ENCODE data around the gene RPS6KL1.

The RPS6KL1 gene, protein sequence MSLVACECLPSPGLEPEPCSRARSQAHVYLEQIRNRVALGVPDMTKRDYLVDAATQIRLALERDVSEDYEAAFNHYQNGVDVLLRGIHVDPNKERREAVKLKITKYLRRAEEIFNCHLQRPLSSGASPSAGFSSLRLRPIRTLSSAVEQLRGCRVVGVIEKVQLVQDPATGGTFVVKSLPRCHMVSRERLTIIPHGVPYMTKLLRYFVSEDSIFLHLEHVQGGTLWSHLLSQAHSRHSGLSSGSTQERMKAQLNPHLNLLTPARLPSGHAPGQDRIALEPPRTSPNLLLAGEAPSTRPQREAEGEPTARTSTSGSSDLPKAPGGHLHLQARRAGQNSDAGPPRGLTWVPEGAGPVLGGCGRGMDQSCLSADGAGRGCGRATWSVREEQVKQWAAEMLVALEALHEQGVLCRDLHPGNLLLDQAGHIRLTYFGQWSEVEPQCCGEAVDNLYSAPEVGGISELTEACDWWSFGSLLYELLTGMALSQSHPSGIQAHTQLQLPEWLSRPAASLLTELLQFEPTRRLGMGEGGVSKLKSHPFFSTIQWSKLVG

DNA sequence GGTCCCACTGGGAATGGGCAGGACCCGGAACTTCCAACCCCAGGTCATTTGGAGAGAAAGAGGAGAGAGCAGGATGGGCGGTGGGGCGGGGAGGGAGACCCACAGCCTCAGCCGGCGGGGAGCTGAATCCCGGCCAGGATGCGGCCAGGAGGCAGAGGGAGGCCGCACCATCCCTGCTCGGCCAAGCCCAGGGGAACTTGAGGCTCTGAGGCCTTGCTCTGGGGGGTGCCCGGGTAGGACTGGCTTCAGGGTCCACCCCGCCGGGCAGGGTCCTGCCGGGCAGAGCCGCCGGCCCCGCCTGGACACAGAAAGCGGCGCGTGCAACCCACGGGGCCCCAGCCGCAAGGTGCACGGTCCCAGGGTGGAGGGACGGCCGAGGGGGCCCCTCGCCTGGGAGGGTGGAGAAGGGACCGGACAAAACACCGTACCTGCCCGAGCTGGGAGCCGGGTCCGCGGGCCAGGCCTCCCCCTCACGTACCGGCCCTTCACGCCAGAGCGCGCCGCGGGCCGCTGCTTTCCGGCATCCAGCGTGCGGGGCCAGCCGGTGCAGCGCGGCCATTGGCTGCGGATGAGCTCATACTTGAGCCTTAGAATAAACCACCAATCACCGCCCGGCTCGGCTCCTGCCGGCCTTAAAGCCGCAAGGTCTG is at the start of gene RPS6KL1:
Gene RPS6KL1 (minus strand): TSS at position 509 of the 650 bp plus-strand sequence. CDS start 1,719 bp downstream, outside the sequence.
- peak; percentile 56 to 65 for DNase-seq (ENCODE audit: low read depth in 2 of 2)

DNA sequence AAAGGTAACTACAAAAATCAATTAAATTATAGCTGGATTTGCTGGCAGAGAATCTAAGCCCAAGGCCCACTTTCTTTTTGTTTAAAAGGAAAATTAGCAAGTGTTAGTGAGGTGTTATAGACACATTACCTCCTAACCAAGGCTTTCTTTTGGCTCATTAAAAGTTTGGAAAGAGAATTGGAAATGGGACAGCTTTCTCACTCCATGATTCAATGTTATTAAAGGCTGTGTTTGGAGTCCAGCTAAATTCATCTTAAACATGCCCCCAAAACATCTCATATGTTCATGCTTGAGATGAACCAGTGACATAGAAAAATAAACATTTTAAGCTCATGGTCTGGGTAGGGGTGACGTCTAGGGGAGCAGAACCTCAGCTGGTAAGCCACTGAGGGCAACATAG is 45.8 kb upstream of the RPS6KL1 start:
- no peak for DNase-seq (ENCODE audit: low read depth in 2 of 2)

DNA sequence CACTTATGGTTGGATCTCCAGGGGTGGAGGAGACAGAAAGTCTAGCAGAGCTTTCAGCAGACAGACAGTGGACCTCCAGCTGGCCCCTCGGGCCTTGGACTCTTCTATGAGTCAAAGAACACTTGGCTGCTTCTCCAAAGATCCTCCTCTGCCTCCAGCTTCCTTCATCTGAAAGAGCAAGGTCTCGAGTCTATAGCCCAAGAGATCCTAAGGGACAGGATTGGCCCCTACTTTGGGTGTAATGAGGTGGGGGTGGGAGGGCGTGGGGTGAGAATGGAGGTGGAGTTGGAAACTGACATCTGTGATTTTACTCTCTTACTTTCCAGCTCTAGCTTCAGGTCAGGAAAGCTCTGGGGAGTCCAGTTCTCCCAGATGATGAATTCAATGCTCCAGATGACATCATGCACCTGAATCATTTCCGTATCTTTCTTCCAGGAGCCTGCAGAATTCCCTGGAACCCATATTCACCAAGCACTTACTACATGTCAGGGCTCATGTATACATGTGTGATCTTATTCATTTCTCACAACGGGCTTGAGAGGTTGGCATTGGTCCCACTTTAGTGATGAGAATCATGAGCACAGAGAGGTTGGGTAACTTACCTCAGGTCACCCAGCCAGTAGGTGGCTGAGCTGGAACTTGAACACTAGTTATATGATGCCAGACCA is 42.6 kb upstream of the RPS6KL1 start:
- DNase-seq (ENCODE audit: low read depth in 2 of 2), result no peak

DNA sequence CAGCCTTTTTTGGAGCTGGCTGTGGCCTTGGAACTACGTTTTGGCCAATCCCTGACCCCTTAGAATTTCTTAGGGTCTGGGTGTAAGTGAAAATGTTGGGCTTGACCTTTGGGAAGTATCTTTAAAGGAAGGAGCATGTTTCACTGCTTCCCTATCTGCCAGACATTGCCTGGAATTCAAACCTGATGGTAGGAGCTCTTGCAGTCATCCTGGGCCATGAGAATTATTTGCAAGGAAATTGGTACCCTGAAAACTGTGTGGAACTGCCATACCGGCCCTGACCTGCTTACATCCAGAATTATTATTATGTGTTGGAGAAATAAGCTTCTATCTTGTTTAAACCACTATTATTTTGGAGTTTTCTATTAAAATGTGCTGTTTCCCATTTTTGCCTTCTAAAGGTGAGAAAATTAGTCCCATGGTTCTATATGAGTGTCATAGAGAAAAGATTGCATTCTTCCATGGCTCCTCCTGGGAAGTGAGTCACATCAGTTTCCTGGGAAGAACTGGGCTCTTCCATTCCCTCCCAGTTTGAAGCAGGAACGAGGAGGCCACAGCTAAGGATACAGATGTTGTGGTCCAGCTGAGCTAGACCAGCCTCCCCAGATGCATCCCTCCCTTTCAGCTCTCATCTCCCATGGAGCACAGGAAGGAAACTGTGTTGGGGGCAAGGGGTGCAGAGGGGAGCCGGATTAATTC is 41.9 kb upstream of the RPS6KL1 start:
- no peak for DNase-seq (ENCODE audit: low read depth in 2 of 2)

DNA sequence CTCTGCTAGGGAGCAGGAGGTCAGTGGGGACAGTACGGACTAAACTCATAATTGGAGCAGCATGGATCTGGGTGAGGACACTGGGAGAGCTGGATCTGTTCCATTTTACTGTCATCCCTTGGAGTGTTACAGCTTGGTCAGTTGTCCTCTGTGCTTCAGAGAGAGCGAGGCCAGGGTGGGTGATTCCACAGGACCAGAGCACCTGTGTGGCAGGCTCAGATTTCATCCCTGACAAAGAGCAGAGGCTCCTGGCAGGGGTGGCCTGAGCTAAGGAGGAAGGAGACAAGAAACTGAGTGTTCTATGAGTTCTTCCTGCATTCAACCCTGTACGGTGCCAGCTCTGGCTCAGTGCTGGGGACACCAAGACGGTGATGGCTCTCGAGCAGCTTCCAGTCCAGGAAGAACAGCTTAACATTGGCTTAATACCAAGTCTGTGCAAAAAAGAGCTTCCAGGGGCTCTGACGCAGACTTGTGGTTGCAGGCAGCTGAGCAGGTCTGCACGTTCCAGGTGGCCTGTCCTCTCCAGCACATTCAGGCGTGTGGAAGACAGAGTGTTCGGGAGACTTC is 40.7 kb upstream of the RPS6KL1 start:
- no peak for DNase-seq (ENCODE audit: low read depth in 2 of 2)

DNA sequence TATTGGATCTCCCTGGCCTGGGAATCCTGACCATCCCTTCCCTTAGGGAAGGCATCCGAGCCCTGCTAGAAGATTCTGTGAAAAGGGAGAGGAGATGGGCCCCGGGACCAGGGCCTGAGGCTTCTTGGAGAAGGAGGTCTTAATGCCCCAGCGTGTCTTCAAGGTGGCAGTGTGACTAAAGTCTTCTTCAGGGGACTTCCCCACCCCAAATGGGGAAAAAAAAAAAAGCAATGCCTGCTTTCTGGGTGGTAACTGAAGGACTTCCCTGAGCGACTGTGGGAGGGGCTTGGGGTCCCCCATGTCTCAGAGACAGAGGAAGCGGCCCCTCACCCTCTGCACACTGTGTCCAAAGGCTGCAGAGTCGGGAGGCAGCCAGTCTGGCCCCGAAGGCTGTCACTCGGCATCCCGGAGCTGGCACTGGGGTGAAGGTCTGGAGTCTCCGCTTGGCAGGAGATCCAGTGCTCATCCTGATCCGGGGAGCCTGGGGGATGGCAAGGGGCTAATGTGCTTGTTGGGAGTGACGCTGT is 40.2 kb upstream of the RPS6KL1 start:
- DNase-seq (ENCODE audit: low read depth in 2 of 2), result no peak

DNA sequence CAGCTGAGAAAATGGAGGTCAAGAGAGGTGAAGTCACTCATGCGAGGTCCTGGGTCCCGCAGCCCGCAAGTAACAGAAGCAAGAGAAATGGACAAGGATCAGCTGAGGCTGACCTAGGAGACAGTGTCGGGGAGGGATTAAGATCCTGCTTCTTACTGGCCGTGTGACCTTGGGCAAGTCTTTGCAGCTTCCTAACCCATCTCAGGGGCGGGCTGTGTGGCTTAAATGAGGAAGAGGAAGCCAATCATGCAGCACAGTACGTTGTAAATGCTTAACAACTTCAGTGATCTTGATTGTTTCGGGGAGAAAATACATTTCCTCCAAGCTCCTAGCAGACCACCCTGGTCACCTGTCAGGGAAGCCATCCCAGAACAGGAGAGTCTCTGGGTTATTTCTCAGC is 39.4 kb upstream of the RPS6KL1 start:
- no peak for DNase-seq (ENCODE audit: low read depth in 2 of 2)

DNA sequence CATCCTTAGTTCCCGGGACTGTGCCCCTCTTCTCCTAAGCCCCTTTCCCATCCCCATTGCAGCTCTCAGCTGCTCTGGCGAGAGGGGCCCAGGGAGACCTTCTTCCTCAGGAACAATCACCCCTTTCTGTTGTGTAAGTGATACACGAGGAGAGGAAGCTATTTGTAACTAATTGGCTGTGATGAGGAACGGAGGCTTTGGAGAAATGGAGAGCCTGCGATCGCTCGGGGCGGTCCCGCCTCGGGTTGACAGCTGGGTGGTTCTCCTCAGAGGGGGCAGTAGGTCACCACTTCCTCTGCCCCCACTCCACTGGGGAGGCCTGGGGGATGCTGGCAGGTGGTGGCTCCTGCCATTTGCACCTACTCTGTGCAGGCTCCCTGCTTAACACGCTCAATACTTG is 39.0 kb upstream of the RPS6KL1 start:
- DNase-seq (ENCODE audit: low read depth in 2 of 2), result no peak

DNA sequence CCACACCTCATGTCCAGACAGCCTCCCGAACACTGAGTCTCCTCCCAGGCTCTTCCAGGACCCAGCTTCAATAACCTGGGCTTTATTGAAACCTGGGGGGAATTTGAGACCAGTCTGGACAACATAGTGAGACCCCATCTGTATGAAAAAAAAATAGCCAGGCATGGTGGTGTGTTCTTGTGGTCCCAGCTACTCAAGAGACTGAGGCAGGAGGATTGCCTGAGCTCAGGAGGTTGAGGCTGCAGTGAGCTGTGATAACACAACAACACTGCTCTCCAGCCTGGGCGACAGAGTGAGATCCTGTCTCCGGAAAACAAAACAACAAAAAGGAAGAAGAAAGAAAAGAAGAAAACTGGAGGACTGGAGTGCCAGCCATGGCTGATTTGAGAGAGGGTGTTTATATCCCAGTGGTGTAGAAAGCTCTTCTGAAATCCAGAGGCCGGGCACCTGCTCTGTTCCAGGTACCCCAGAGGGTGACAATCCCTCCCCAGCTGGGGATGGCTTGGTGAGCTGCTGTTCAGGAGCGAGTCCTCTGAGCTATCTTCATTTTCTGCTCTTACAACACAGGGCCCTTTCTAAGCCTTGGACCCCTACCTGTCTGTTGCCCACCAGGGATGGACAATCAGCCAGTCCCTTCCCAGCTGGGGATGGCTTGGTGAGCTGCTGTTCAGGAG is 38.3 kb upstream of the RPS6KL1 start:
- no peak for DNase-seq (ENCODE audit: low read depth in 2 of 2)

DNA sequence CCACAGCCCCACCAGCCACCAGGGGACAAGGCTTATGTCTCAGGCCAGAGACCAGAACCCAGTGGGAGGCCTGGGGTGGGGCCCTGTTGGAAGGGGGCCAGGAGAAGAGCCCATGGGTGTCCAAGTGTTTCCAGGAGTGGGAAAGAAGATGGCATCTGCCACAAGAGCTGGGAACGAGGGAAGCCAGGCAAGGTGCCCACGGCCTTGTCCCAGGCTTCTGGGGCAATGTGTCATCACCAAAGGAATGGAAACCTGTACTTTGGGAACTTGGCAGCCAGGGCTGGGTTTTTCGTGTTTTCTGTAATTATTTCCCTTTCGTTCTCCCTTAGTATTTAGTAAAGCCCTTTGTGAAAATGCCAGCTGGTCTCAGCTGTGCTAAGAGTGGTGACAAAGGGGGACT is 37.7 kb upstream of the RPS6KL1 start:
- no peak for DNase-seq (ENCODE audit: low read depth in 2 of 2)

DNA sequence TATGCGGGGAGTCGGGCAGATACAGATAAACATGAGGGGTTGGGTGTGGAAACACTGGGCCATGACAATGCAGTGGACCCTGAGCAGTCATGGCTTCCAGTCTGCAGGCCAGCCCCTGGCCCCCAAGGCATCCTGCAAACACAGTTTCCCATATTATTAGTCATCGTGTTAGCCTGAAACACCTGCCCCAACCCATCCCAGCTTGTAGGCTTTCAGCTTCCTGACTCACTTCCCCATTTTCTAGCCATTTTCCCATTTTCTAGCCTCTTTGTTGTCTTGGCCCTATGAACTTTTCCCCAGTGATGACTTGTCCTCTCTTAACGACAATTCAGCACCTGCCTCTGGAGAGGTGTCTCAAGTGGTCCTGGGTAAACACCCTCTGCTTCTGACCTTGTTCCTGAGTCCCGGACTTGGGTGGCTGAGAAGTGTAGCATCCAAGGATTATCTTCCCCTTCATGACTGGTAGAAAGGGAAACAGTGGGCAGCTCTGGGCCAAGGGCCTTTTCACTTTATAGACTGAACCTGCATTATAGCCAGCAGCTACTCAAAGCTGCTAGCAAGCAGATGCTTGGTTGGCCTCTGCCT is 36.6 kb upstream of the RPS6KL1 start:
- no peak for DNase-seq (ENCODE audit: low read depth in 2 of 2)

DNA sequence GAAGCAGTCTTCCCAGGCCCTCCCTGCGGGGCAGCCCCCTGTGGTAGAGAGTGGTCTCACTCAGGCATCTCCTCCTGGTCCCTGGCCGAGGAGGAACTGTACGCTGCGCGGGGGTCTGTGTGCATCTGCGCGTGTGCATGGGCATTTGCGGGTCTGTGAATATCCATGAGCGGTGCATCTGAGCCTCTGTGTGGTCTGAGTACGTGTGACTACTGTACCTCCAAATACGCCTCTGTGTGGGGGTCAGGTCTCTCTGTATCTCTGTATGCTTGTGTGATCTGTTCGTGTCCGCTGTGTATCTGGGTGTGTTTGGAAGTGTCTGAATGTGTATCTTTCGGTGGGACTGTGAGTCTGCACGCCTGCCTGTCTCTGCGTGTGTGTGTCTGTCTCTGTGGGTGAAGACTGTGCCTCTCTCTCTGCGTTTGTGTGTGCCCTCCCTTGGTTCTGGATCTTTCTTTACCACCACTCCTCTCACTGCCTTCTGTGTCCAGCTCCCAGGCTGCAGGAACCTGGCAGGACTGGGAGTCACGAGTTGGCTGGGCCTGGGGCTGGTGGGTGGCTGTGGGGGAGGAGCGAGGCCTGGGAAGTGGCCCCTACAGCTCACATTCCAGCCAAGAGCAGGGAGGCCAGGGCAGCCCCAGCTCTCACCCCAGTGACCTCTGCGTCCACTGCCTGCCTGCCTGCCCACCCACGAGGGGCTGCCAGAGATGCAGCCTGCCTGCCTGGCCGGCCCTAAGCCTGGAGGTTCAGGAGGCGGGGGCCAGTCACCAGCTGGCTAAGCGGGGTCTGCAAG is 33.4 kb upstream of the RPS6KL1 start:
- no peak for DNase-seq (ENCODE audit: low read depth in 2 of 2)

DNA sequence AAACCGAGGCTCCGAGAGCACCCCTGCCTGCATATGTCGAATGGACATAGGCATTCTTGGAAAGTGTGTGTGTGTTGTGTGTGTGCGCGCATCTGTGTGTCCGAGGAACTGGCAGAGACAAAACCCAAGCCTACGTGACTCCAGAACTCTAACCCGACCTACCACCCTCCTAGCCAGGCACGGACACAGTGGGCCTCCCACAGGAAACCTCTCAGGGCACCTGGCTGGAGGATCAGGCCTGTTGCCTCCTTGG is 32.9 kb upstream of the RPS6KL1 start:
- no peak for DNase-seq (ENCODE audit: low read depth in 2 of 2)

DNA sequence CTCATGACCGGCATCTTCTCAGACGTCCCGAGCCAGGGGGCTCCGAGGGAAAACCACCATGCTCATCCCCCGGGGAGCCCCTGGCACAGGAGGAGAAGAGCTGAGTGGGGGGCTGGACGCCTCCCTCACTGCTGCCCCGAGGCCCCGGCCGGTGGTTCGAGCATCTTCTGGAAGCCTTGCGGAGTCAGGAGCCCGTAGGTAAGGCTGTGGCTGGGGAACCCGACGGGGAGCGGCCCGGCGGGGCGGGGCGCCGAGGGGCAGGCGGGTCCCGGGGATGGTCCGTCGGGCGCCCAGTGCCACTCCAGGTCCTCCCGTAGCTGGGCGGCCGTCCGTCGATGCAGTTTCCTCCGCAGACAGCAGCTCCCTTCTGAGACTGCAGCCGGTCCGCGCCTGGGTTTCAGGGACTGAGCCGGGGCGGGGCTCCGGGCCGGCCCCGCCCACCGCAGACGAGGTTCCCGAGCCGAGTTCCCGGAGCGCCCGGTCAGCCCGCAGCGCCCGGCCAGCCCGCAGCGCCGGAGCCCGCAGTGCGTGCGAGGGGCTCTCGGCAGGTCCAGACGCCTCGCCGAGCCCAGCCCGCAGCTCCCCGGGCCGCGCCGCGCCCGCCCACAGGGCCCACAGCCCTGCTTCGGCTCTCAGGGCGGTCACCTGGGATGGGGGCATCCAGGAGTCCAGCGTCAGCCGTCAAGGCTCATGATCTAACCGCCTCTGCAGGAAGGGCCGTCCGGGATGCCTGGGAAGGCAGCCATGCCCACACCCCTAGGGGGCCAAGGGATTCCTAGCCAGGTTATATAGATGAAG is 32.4 kb upstream of the RPS6KL1 start, which contains the start of gene PGF:
Gene PGF (minus strand): TSS at position 369 of the 798 bp plus-strand sequence. CDS start 355 bp downstream, at position 14.
- no peak for DNase-seq (ENCODE audit: low read depth in 2 of 2)

DNA sequence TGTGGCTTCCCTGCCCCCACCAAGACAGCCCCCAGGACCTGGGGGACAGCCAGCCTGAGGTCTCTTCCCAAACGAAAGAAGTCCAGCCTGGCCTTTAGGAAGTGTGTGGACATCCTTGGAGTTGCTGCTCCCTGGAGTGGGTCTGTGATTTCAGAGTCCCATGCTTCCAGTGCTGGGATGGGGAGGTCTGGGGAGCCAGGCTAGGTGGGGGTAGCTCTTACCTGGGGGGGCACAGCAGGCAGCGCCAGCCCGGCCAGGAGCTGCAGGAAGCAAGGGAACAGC is 31.8 kb upstream of the RPS6KL1 start:
- no peak for DNase-seq (ENCODE audit: low read depth in 2 of 2)

DNA sequence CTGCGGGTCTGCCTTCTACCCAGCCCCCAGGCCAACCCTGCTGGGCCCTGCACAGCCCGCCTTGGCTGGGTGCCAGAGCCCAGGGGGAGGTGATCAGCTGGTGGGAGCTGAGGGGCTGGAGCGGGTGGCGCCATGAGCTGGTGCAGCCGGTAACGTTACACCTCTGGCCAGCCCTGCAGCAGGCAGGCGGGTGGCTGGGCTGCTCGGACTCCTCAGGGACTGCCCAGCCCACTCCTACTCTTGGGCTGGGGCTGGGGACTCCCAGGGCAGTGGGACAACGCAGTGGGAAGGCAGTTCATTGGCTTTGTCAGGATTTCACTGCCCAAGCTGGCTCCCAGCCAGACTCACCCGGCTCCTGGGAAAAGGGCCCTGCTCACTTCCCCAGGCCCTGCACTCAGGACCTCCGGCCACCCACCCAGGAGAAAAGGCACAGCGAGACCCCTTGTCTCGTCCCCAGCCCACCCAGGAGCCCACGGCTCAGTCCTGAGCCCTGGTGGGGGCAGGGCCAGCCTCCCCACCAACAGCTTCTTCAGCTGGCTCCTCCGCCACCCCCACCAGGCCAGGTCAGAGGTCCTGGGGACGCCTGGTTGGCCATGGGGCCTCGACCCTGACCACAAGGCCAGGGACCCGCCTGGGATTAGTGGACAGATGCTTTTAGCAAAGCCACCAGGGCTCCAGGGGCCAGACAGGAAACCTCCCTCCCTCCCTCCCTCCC is 31.3 kb upstream of the RPS6KL1 start:
- no peak for DNase-seq (ENCODE audit: low read depth in 2 of 2)

DNA sequence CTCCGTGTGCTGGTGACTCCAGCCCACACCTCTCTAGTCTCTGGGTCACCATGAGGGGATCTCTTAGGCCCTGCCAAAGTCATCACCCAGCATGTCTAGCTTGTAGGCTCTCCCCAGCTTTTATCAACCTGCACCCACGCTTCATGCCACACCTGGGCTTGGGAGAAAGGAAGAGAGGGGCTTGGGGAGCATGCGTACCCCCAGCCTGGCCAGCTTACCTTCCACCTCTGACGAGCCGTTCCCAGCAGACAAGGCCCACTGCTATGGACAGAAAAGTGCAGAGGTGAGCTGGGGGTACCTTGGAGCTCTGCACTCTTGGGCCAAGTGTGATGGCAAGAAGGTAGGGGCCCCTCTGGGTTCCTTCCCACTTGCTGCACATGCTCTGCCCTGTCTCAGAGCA is 30.6 kb upstream of the RPS6KL1 start:
- no peak for DNase-seq (ENCODE audit: low read depth in 2 of 2)

DNA sequence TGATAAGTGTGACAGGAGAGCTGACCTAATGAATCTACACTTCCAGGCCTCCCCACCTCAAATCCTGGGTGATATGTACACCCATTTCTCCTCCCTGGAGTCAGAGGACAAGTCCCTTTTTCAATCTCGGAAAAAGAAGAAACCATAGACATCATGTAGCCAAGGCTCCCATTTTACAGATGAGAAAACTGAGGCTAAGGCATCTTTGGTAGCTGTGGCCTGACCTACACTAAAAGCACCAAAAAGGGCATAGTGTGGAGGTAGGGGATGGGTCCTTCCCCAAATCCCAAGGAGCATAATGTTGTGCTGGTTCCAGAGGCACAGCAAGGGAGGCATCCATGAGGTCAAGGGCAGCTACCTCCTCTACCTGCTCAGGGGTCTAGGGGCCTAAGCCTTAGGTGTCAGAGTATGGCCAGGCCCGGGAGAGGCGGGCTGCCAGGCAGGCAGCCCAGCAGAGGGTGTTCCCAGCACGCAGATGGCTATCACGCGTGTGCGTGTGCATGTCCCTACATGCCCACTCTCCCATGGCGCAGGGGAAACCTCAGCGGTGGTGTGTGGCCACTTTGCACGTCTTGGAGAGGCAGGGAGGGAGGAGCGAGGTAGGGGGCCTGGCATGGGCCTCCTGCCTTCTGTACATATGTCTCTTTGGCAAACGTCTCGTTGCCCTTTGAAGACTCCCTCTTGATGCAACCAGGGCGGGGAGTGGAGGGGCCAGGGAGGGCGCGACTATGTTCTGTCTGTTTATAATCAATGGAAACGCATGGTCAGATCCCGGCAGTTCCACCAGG is 29.8 kb upstream of the RPS6KL1 start:
- no peak for DNase-seq (ENCODE audit: low read depth in 2 of 2)

Data from stimulated activated CD8-positive, alpha-beta memory T cell treated with anti-CD3 and anti-CD28 coated beads, Interleukin-15, amount 100 ng/mL, for 48 hours (primary cell).